A673 (cell line): Measurements from ENCODE around the gene SFMBT2. TPM values are rescaled to one million over a fixed set of nuclear protein-coding genes. Genes with fewer than 3 reads are reported as not detected.
A peak's percentile ranks its signal among the peaks of the same experiment; 100 is the strongest.

ENCODE experiments used
- BruUV-seq: library from RNA; stranded (reverse); fragments of 400-500 nt; replicated peaks from 2 replicates; lab custom pipeline; 2021; lab: Mats Ljungman, UMichigan
- CTCF ChIA-PET: fragments of 300-600 bp; sonication (Branson Sonifier 250); formaldehyde crosslinking; loops from one replicate; lab custom pipeline; 2022; ENCODE audit warnings: antibody characterized with exemption; lab: Charles Lee
- POLR2A ChIA-PET: fragments of 300-600 bp; sonication (Branson Sonifier 250); formaldehyde crosslinking; loops from one replicate; lab custom pipeline; 2022; ENCODE audit warnings: antibody characterized with exemption; ENCODE audit not compliant: low non-redundant PET; lab: Charles Lee
- DNase-seq: peaks from one replicate; pipeline ENCODE4 v3.0.0-alpha.2; 2015; ENCODE audit warnings: low spot score
- H3K27ac ChIP-seq: fragments of 200-600 bp; sonication (generic); 2 replicates; pipeline ENCODE4 v1.5.1; 2016; ENCODE audit warnings: mixed run types, low read depth, mild to moderate bottlenecking, mixed read lengths, antibody characterized with exemption, low read length; ENCODE audit not compliant: poor library complexity, severe bottlenecking
- H3K27me3 ChIP-seq: fragments of 200-600 bp; sonication (generic); replicated peaks from 2 replicates; pipeline ENCODE4 v1.6.1; 2017; ENCODE audit warnings: mixed run types, low read depth, mild to moderate bottlenecking, mixed read lengths, antibody characterized with exemption, low read length; ENCODE audit not compliant: insufficient read depth, poor library complexity
- H3K36me3 ChIP-seq: fragments of 200-600 bp; sonication (generic); 2 replicates; pipeline ENCODE4 v1.6.1; 2016; ENCODE audit warnings: mixed run types, mild to moderate bottlenecking, mixed read lengths, antibody characterized with exemption, low read length; ENCODE audit not compliant: insufficient read depth, poor library complexity, severe bottlenecking
- H3K4me1 ChIP-seq: fragments of 200-600 bp; sonication (generic); 2 replicates; pipeline ENCODE4 v1.6.1; 2017; ENCODE audit warnings: mixed run types, mild to moderate bottlenecking, mixed read lengths, antibody characterized with exemption, low read length; ENCODE audit not compliant: insufficient read depth, poor library complexity, severe bottlenecking
- H3K4me3 ChIP-seq: fragments of 200-600 bp; sonication (generic); 2 replicates; pipeline ENCODE4 v1.5.1; 2016; ENCODE audit warnings: low read depth, mixed run types, mild to moderate bottlenecking, mixed read lengths, low read length; ENCODE audit not compliant: poor library complexity, severe bottlenecking
- H3K9me3 ChIP-seq: fragments of 200-600 bp; sonication (generic); 2 replicates; pipeline ENCODE4 v1.6.1; 2016; ENCODE audit warnings: mixed run types, low read depth, mild to moderate bottlenecking, mixed read lengths, antibody characterized with exemption, low read length; ENCODE audit not compliant: poor library complexity, severe bottlenecking
- EZH2 ChIP-seq: fragments of 200-600 bp; sonication (generic); IDR thresholded peaks from 2 replicates; pipeline ENCODE4 v1.6.1; 2017; ENCODE audit warnings: borderline replicate concordance, low read depth, mild to moderate bottlenecking, mixed read lengths, antibody characterized with exemption, low read length; ENCODE audit not compliant: poor library complexity, severe bottlenecking
- intact Hi-C: fragments of 100-400 bp; cut with micrococcal nuclease; formaldehyde crosslinking; loops from one replicate; pipeline ENCODE4 v1.10.0; 2022; ENCODE audit not compliant: unreplicated experiment
- total RNA-seq: library from RNA; stranded (reverse); gene quantifications from 2 replicates; pipeline ENCODE4 v1.2.3, GENCODE V29; 2021
- TF ChIP-seq, protein P1 (sequence below): fragments of 300-800, 200-600 bp; sonication (generic); conservative IDR thresholded peaks from 2 replicates; pipeline ENCODE4 v1.5.1; 2017; ENCODE audit warnings: low read depth, mild to moderate bottlenecking, antibody characterized with exemption, low read length, moderate library complexity, mixed read lengths

The SFMBT2 gene
- total RNA-seq, 1 experiment from 2014 or later = 8.2 TPM

DNA sequence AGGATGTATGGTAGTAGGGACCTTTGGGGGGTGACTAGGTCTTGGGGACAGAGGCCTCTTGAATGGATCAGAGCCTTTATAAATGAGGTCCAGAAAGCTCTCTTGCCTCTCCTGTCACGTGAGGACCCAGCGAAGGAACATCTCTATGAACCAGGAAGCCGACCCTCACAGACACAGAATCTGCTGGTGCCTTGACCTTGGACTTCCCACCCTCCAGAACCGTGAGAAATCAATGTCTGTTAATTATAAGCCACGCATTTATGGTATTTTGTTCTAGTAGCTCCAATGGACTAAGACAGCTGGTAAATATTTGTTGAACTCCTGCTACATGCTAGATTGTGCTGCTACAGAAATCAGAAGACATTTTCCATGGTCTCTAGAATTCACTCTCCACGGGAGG lies 276.9 kb downstream of the SFMBT2 start:
- intact Hi-C loops = no loop called here
- Histone ChIP-seq H3K27ac (no peak overlapping the region), H3K36me3 (no peaks in the 10 kb centered on the region), H3K4me1 (no peaks in the 10 kb centered on the region), H3K4me3 (no peak overlapping the region), H3K27me3 (peaks cover 61% of the 10 kb centered on the region), H3K9me3 (no peaks in the 10 kb centered on the region)
- CTCF ChIA-PET = no interaction called here
- no TSS peak for BruUV-seq
- no peak for DNase-seq
- TF ChIP-seq EZH2 = no peak
- POLR2A ChIA-PET = no interaction called here

DNA sequence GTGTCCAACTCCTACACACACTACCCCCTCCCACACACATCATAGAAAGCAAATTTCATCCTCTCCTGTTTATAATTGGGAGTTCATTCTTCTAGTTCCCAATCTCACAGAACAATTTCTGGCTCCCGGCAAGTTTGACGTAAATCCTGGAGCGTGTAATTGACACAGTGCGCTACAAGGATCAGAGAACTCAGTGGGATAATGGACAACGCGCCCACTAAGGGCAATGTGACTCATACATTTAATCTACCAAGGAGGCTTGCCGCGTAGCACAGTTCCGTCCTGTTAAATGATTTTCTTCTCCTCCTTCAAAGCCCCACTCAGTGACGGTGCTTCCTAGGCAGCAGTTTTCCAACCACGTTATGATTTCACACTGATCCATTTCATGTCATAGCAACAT lies 277.6 kb downstream of the SFMBT2 start:
- peak; percentile 34 for DNase-seq
- no peak overlapping the region for H3K27ac ChIP-seq
- H3K9me3 ChIP-seq = no peaks in the 10 kb centered on the region
- ChIA-PET POLR2A (no interaction called here), CTCF (no interaction called here)
- no peak for TF ChIP-seq EZH2
- TF ChIP-seq, protein P1, sequence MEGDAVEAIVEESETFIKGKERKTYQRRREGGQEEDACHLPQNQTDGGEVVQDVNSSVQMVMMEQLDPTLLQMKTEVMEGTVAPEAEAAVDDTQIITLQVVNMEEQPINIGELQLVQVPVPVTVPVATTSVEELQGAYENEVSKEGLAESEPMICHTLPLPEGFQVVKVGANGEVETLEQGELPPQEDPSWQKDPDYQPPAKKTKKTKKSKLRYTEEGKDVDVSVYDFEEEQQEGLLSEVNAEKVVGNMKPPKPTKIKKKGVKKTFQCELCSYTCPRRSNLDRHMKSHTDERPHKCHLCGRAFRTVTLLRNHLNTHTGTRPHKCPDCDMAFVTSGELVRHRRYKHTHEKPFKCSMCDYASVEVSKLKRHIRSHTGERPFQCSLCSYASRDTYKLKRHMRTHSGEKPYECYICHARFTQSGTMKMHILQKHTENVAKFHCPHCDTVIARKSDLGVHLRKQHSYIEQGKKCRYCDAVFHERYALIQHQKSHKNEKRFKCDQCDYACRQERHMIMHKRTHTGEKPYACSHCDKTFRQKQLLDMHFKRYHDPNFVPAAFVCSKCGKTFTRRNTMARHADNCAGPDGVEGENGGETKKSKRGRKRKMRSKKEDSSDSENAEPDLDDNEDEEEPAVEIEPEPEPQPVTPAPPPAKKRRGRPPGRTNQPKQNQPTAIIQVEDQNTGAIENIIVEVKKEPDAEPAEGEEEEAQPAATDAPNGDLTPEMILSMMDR = no peak
- peaks cover 61% of the 10 kb centered on the region for H3K27me3 ChIP-seq
- intact Hi-C loops = no loop called here
- H3K36me3 ChIP-seq = no peaks in the 10 kb centered on the region
- H3K4me1 ChIP-seq = no peaks in the 10 kb centered on the region
- BruUV-seq = no TSS peak
- no peak overlapping the region for H3K4me3 ChIP-seq

DNA sequence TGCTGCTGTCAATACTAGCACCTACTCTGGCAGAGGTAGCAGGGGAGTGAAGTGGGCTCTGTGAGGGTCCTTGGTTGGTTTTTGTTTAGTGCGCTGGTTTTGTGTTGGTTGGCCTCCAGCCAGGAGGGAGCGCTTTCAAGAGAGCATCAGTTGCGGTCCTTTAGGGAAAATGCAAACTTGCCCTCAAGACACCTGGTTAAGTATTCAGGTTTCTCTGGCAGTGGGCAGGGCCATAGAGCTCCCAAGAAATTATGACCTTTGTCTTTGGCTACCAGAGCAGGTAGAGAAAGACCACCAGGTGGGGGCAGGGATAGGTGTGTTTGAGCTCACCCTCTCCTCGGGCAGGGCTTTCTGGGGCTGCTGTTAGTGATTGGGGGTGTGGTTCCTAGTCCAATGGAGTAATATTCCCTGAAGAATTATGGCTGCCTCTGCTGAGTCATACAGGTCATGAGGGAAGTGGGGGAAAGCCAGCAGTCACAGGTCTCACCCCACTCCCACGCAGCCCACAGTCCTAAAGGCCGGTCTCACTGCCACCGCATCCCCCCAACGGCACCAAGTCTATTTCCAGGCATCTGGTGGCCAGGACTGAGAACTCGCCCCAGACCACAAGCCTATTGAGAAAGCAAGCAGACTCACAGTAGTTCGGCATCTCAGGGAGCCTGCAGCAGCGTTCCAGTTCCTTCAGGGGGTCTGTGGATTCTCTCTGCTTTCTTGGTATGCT lies 280.5 kb downstream of the SFMBT2 start:
- TF ChIP-seq EZH2 = no peak
- TF ChIP-seq, protein P1 = no peak
- ChIA-PET POLR2A (no interaction called here), CTCF (no interaction called here)
- intact Hi-C loops = no loop called here
- DNase-seq = no peak
- H3K4me3 ChIP-seq = no peak overlapping the region
- H3K27ac ChIP-seq = no peak overlapping the region
- BruUV-seq = no TSS peak
- no peaks in the 10 kb centered on the region for H3K9me3 ChIP-seq
- no peaks in the 10 kb centered on the region for H3K36me3 ChIP-seq
- H3K4me1 ChIP-seq = no peaks in the 10 kb centered on the region
- H3K27me3 ChIP-seq = peaks cover 65% of the 10 kb centered on the region

DNA sequence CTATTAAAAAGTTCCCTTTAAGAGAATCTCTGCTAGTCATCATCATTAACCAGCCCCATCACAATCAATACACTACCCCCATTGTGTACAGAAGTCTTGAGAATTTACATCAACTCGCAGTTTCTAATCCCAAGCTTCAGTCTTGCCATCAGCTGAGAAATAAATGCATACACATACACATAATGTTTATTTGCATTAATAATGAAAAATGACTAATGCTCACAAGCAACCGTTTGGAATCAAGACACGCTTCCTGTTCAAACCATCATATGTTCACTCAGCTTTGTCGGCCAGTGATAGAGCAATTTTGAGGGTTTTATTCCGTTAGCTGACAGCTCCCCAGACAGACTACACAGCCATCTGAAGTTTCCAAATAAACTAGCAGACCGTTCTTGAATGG lies 287.1 kb downstream of the SFMBT2 start:
- no peak for DNase-seq
- ChIA-PET CTCF (interaction anchor here (0.5 kb wide), 1 partner anchor 56 kb away, joined by 5 read pairs; no protein-coding TSS in a partner anchor), POLR2A (no interaction called here)
- peaks cover 64% of the 10 kb centered on the region for H3K27me3 ChIP-seq
- no peak overlapping the region for H3K4me3 ChIP-seq
- H3K27ac ChIP-seq = no peak overlapping the region
- H3K9me3 ChIP-seq = no peaks in the 10 kb centered on the region
- intact Hi-C loops = loop anchor here (5.0 kb wide), 1 partner anchor 289 kb away; the partner anchor contains the start of gene SFMBT2
- H3K36me3 ChIP-seq = no peaks in the 10 kb centered on the region
- TF ChIP-seq EZH2 = no peak
- TF ChIP-seq, protein P1 = no peak
- no peaks in the 10 kb centered on the region for H3K4me1 ChIP-seq
- BruUV-seq = no TSS peak
